Glomerular visceral epithelial cell (primary cell): ENCODE measurements around the gene GCG.
A peak's percentile ranks its signal among the peaks of the same experiment; 100 is the strongest.

ENCODE experiments used
- DNase-seq: peaks from one replicate; pipeline ENCODE4 v3.0.0-alpha.2; 2016; ENCODE audit errors: extremely low spot score

GCG gene

GRCh38 chr2:162149940-162150339 is 2.1 kb downstream of the GCG start:
- no peak for DNase-seq

- no peak for DNase-seq
These were observed 2.6 kb downstream of the GCG start for GRCh38 chr2:162149466-162149865.

- no peak for DNase-seq
These were observed 3.1 kb downstream of the GCG start for GRCh38 chr2:162148956-162149355.

GRCh38 chr2:162143969-162144368 is 8.1 kb downstream of the GCG start:
- no peak for DNase-seq

DNA sequence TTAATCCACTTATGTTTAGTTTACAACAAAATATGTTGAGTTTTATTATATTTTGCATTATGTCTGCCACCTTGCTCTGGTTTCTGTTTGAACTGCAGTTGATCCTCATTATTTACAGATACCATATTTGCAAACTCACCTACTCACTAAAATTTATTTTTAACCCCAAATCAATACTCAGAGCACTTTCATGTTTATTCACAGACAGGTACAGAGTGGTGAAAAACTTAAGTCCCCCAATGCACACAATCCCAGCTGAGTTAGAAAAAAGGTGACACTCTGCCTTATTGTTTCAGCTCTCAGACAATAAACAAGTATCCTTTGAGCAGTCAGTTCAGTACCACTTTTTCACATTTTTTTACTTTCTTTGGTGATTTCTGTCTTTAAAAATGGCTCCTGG is 13.7 kb downstream of the GCG start:
- DNase-seq: no peak

DNA sequence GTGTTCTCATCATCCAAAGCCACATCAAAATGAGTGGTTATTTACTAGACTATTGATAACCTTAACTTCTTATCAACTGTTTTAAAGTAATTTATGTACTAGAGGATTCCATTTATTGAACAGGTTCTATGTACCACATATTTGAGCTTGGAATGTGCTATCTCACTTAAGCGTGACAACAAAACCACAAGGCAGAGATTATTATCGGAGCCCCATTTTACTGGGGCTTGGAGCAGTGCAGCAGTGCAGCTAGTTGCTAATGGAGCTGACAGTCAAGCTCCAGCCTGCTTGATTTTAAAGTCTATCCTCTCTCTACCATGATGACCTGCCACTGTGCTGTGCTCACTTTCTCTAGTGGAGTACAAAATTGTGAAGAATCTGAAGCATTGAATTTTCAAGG is 24.6 kb downstream of the GCG start:
- DNase-seq: peak; percentile 24

GRCh38 chr2:162126527-162126926 is 25.5 kb downstream of the GCG start:
- no peak for DNase-seq

- DNase-seq: no peak
These were observed 25.9 kb downstream of the GCG start for GRCh38 chr2:162126111-162126519.

DNA sequence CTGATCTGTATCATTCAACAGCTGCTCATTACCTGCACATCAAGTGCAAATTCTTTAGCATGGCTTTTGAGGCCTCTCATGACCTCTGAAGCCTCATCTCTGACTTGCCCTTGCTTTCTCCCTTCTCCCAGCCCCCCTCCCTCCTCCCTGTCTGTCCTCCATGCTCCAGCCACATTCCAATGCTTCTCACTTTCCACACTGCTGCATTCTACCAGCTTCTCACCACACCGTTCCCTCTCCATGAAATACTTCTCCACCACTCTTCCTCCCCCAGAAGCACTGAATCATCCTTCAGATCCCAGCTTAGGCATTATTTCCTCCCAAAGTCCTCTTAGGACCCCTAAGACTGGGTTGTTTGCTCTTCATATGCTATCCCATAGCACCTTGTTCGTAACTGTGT is 26.9 kb downstream of the GCG start:
- peak; percentile 70 for DNase-seq

- peak; percentile 64 for DNase-seq
These were observed 28.0 kb downstream of the GCG start for GRCh38 chr2:162123806-162124758.

- DNase-seq: peak; percentile 79
These were observed 33.6 kb downstream of the GCG start for GRCh38 chr2:162118166-162119031.

- DNase-seq: no peak
These were observed 35.7 kb downstream of the GCG start for GRCh38 chr2:162116352-162116751.

- DNase-seq: no peak
These were observed 37.0 kb downstream of the GCG start for GRCh38 chr2:162115076-162115475.

DNA sequence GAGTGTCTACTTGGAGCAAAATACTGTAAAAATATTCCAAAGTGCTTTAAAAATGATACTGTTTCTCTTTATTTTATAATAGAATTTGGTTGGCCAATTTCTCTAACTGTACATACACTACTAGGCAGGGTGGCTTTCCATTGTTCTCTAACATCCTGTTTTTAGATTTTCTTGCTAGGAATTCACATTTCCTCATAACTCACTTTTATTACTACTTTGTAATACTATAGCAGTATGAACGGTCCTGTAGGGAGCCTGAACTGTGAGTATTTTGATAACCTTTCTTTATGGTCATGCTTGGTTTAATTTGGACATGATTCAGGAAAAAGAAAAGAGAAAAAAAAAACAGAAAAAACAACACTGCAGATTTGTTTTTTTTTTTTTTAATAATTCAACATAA is 37.8 kb downstream of the GCG start:
- peak; percentile 42 for DNase-seq

DNA sequence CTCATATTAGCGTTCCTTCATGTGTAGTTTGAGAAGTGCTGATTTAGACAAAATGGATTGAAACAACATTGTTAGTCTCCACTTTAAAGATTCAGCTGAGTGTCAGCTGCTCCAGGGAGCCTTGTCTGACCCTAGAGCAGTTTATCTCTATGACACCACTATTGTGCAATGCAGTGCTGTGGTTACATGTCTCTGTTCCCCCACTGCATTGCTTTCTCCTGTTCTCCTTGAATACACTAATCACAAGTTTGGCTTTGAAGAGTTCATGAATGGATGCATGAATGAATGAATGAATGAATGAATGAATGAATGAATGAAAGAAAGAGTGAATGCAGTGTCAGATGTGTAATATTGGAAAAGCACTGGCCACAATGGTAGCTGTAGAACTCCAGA is 38.3 kb downstream of the GCG start:
- DNase-seq: peak; percentile 61

DNA sequence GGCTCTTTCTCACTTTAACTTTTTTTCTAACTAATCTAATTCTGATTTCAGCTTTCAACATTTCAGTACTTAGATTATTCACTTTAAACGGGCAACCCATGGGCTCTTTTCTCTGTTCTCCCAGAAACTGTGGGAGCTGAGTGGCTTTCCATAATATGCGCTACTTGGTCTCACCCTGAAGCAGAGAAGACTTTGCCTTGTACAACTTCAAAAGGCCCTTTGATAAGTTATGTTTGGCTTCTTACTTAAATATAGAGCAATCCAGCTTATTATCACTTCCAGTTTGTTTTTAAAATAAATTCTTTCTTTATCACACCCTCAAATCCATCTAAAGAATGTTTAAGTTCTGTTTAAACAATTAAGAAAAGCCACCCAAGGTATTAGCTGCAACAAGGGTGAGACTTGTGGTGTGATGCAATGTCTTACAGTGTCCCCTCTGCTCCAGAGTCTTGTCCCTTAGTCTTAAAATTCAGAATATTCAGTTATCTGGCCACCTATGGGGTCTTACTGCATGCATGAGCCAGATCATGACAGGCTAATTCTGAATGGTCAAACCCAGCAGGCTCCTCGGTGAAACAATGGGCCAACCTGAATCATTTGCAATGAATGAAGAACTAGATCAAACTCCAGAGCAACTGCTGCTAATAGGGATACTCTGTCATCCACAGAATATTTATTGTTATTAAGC is 38.8 kb downstream of the GCG start:
- no peak for DNase-seq

- DNase-seq: no peak
These were observed 39.8 kb downstream of the GCG start for GRCh38 chr2:162111958-162112850.

- DNase-seq: no peak
These were observed 44.6 kb downstream of the GCG start for GRCh38 chr2:162107361-162107901.

GRCh38 chr2:162106746-162107145 is 45.3 kb downstream of the GCG start:
- no peak for DNase-seq

DNA sequence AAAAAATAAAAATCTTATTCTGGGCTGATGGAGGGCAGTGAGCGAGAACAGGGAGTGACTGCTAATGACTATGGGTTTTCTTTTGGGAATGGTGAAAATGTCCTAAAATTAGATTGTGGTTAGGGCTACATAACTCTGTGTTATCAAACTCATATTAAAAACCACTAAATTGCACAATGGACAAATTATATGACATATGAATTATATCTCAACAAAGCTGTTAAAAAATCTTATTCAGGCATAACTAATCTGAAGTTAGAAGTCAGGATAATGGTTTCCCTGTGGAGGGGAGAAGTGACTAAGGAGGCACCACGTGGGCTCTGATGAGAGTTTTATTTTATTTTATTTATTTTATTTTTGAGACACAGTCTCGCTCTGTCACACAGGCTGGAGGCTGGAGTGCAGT is 45.9 kb downstream of the GCG start:
- DNase-seq: peak; percentile 72
